Calu3 (cell line): Measurements from ENCODE around the gene FUT7. TPM values are rescaled to one million over a fixed set of nuclear protein-coding genes. Genes with fewer than 3 reads are reported as not detected.

ENCODE experiments used
- BruUV-seq: library from RNA; stranded (reverse); fragments of 400-500 nt; replicated peaks from 2 replicates; lab custom pipeline; 2021; lab: Mats Ljungman, UMichigan
- CTCF ChIA-PET: fragments of 300-600 bp; sonication (Branson Sonifier 250); formaldehyde crosslinking; loops from one replicate; lab custom pipeline; 2022; ENCODE audit warnings: antibody characterized with exemption; lab: Charles Lee
- DNase-seq: peaks from one replicate; pipeline ENCODE4 v3.0.0; 2022
- H3K27ac Mint-ChIP-seq: one replicate; pipeline ENCODE4 v1.8.0; 2022; ENCODE audit warnings: mixed read lengths; ENCODE audit not compliant: unreplicated experiment
- H3K27me3 Mint-ChIP-seq: one replicate; pipeline ENCODE4 v1.8.0; 2022; ENCODE audit warnings: mixed read lengths; ENCODE audit not compliant: unreplicated experiment
- H3K36me3 Mint-ChIP-seq: one replicate; pipeline ENCODE4 v1.8.0; 2022; ENCODE audit warnings: mild to moderate bottlenecking, moderate library complexity, mixed read lengths; ENCODE audit not compliant: insufficient read depth, unreplicated experiment
- H3K4me1 Mint-ChIP-seq: one replicate; pipeline ENCODE4 v1.8.0; 2022; ENCODE audit warnings: mild to moderate bottlenecking, low read depth, mixed read lengths; ENCODE audit not compliant: unreplicated experiment
- H3K4me3 Mint-ChIP-seq: one replicate; pipeline ENCODE4 v1.8.0; 2022; ENCODE audit warnings: mild to moderate bottlenecking, low read depth, moderate library complexity, mixed read lengths; ENCODE audit not compliant: unreplicated experiment
- H3K9me3 Mint-ChIP-seq: one replicate; pipeline ENCODE4 v1.8.0; 2022; ENCODE audit warnings: low read depth, mixed read lengths; ENCODE audit not compliant: unreplicated experiment
- CTCF ChIP-seq: fragments of 200-600 bp; IDR thresholded peaks from one replicate; pipeline ENCODE4 v1.8.0; 2022; ENCODE audit warnings: antibody characterized with exemption; ENCODE audit not compliant: unreplicated experiment
- intact Hi-C: fragments of 100-400 bp; cut with micrococcal nuclease; formaldehyde crosslinking; loops from one replicate; pipeline ENCODE4 v1.10.0; 2022; ENCODE audit not compliant: unreplicated experiment
- total RNA-seq: library from RNA; stranded (reverse); gene quantifications from 2 replicates; pipeline ENCODE4 v1.2.3, GENCODE V29; 2022

FUT7 gene
- total RNA-seq, 1 experiment from 2014 or later = not detected

GRCh38 chr9:136980669-136981478 is 51.0 kb downstream of the FUT7 start:
- BruUV-seq = no TSS peak
- Mint-ChIP-seq H3K4me3 (no peak overlapping the region), H3K4me1 (no peaks in the 10 kb centered on the region), H3K36me3 (no peaks in the 10 kb centered on the region), H3K9me3 (no peaks in the 10 kb centered on the region), H3K27ac (no peak overlapping the region), H3K27me3 (peaks cover 15% of the 10 kb centered on the region)
- CTCF ChIA-PET = no interaction called here
- intact Hi-C loops = no loop called here
- no peak for DNase-seq
- no peak for TF ChIP-seq CTCF

Other genes with a start within 250 kb of the FUT7 start
- 64.1 and 75.8 TPM in 2 replicates for gene TMEM141, start 240.7 kb downstream of the FUT7 start, total RNA-seq
- gene CCDC183, start 235.8 kb downstream of the FUT7 start, total RNA-seq = 0.38 TPM in 1 of 2 replicates, not detected in the other
- 68.9 and 72.4 TPM in 2 replicates for gene RABL6, start 224.1 kb downstream of the FUT7 start, total RNA-seq
- gene AJM1, start 189.6 kb downstream of the FUT7 start, total RNA-seq = 2.9 and 3.2 TPM in 2 replicates
- gene PHPT1, start 182.7 kb downstream of the FUT7 start, total RNA-seq = 44.1 and 48.7 TPM in 2 replicates
- gene MAMDC4, start 179.7 kb downstream of the FUT7 start, total RNA-seq = 3.1 and 3.6 TPM in 2 replicates
- gene EDF1, start 165.8 kb downstream of the FUT7 start, total RNA-seq = 233 and 238 TPM in 2 replicates
- 47.8 and 50.5 TPM in 2 replicates for gene TRAF2, start 145.6 kb downstream of the FUT7 start, total RNA-seq
- 49.9 and 50.8 TPM in 2 replicates for gene FBXW5, start 87.3 kb downstream of the FUT7 start, total RNA-seq
- 3.9 and 4.0 TPM in 2 replicates for gene C8G, start 86.8 kb downstream of the FUT7 start, total RNA-seq
- 3.8 and 3.9 TPM in 2 replicates for gene LCN12, start 79.8 kb downstream of the FUT7 start, total RNA-seq
- gene PTGDS, start 54.6 kb downstream of the FUT7 start, total RNA-seq = not detected in 2 replicates
- gene LCNL1, start 49.1 kb downstream of the FUT7 start, total RNA-seq = 0.22 TPM in 1 of 2 replicates, not detected in the other
- gene PAXX, start 39.7 kb downstream of the FUT7 start, total RNA-seq = 38.3 and 43.7 TPM in 2 replicates
- gene CLIC3, start 35.5 kb downstream of the FUT7 start, total RNA-seq = 0.35 and 0.91 TPM in 2 replicates
- gene ABCA2, start 3.9 kb downstream of the FUT7 start, total RNA-seq = 47.6 and 50.7 TPM in 2 replicates
- gene NPDC1, start 14.1 kb upstream of the FUT7 start, total RNA-seq = 65.2 and 78.6 TPM in 2 replicates
- 3.8 and 5.8 TPM in 2 replicates for gene ENTPD2, start 22.0 kb upstream of the FUT7 start, total RNA-seq
- 38.4 and 41.1 TPM in 2 replicates for gene SAPCD2, start 38.5 kb upstream of the FUT7 start, total RNA-seq
- 9.1 and 10.8 TPM in 2 replicates for gene UAP1L1, start 45.4 kb upstream of the FUT7 start, total RNA-seq
- gene MAN1B1, start 54.9 kb upstream of the FUT7 start, total RNA-seq = 61.4 and 65.6 TPM in 2 replicates
- 51.6 and 76.8 TPM in 2 replicates for gene DPP7, start 82.6 kb upstream of the FUT7 start, total RNA-seq
- 0.24 and 0.54 TPM in 2 replicates for gene GRIN1, start 107.1 kb upstream of the FUT7 start, total RNA-seq
- gene LRRC26, start 138.0 kb upstream of the FUT7 start, total RNA-seq = 0.52 and 0.98 TPM in 2 replicates
- gene TMEM210, start 140.0 kb upstream of the FUT7 start, total RNA-seq = not detected in 2 replicates
- gene ANAPC2, start 156.5 kb upstream of the FUT7 start, total RNA-seq = 49.4 and 51.4 TPM in 2 replicates
- gene SSNA1, start 156.6 kb upstream of the FUT7 start, total RNA-seq = 41.9 and 44.1 TPM in 2 replicates
- gene TPRN, start 168.7 kb upstream of the FUT7 start, total RNA-seq = 18.3 and 20.3 TPM in 2 replicates
- gene TMEM203, start 173.6 kb upstream of the FUT7 start, total RNA-seq = 25.4 and 28.8 TPM in 2 replicates
- gene NDOR1, start 173.6 kb upstream of the FUT7 start, total RNA-seq = 26.4 and 27.7 TPM in 2 replicates
- gene RNF208, start 190.2 kb upstream of the FUT7 start, total RNA-seq = 10.1 and 14.2 TPM in 2 replicates
- 3.0 and 3.6 TPM in 2 replicates for gene CYSRT1, start 193.1 kb upstream of the FUT7 start, total RNA-seq
- 1.6 and 1.7 TPM in 2 replicates for gene RNF224, start 195.4 kb upstream of the FUT7 start, total RNA-seq
- 0.26 and 0.34 TPM in 2 replicates for gene SLC34A3, start 198.8 kb upstream of the FUT7 start, total RNA-seq
- 360 and 383 TPM in 2 replicates for gene TUBB4B, start 209.2 kb upstream of the FUT7 start, total RNA-seq
- not detected in 2 replicates for gene STPG3, start 219.2 kb upstream of the FUT7 start, total RNA-seq
- gene NELFB, start 223.2 kb upstream of the FUT7 start, total RNA-seq = 41.8 and 43.5 TPM in 2 replicates
- gene TOR4A, start 245.6 kb upstream of the FUT7 start, total RNA-seq = 51.8 and 60.2 TPM in 2 replicates